GM18498 (cell line): ENCODE results near the gene TGFBR3.

ENCODE experiments used
- ATAC-seq: cut with Tn5 transposase; IDR thresholded peaks from one replicate; pipeline ENCODE4 v1.9.1; 2021; ENCODE audit warnings: mild to moderate bottlenecking, moderate library complexity; ENCODE audit not compliant: unreplicated experiment

The TGFBR3 gene

DNA sequence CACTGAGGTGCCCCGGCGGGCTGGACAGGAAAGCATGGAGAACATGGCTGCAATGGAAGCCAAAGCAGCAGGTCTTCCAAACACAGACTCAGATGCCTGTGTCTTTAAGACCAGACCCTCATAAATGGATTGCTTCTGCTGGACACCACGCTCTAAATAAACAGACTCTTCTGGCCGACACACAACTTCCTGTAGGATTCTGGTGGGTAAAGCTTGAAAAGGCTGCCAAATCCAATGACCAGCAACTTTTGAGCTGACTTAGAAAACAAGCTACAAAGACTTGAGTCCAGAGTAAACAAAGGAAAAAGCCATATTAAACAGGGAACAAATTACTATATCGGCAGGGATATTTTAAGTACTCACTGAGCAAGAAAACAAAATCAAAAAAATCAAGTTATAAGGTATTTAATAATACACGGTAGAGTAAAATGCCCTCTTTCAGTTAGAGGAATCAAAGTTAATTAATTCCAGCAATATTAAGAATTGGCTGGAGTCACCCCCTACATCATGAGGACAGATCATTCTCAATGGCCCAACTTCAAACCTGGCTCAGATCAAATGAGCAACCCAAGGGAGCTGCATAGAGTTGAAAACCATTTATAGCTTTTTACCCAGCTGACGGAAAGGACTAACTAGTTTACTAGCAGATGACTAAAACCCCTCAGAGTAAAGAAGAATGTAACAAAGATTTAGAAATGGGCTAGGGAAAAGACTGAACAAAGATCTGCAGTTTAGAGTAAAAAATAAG, 102.4 kb downstream of the TGFBR3 start:
- no peak for ATAC-seq

DNA sequence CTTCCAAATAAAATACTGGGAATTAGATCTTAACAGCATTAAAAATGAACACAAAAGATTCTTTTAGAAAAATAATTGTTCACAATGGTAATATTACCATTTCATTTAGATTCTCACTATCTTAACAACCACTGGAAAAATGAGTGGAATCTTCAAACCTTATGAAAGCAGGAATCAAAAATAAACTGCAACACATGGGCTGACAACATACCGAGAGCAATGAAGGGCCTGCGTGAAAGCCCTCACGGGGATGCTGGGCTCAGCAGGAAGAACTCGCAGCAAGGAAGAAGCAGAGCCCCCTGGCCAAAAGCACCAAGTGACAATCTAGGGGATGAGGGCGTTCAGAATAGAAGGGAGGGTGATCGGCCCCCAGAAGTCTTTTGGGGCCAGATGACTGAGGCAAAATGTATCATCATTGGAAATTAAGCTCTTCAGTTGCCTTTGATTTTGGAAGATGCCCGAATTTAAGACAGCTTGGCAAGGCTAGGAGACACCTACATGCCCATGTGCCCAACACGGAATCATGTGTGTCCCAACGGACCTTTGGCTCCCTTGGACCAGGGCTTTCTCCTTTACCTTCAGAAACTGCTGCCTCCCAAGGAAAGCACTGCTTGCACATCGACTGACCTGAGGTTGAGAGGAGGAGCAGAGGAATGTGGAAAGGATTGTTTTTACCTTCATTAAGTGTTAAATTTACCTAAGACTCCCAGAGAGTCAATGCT, 103.9 kb downstream of the TGFBR3 start:
- ATAC-seq, result no peak

DNA sequence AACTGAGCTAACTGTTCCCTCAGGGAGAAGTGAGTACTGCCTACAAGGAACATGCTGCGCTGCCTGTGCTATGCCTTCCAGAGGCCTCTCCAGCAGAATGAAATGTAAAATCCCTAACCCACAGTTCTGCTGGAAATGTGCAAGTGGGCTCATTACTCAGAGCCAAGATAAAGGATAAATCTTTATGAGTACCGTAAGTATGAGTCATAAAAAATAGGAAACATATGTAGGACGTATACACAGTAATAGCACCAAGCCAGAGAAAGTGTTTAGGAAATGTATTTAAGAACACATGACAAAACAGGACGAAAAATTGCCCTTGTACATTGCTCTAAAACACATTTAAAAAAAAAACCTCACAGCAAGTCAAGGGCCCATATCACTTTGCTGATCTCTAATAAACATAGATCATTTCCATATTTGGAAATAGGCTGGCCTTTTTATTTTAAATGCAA, 104.6 kb downstream of the TGFBR3 start:
- ATAC-seq, result no peak

- ATAC-seq, result no peak
Measured at GRCh38 chr1:91779548-91780021, 106.4 kb downstream of the TGFBR3 start.

GRCh38 chr1:91778964-91779363, 107.0 kb downstream of the TGFBR3 start:
- no peak for ATAC-seq

DNA sequence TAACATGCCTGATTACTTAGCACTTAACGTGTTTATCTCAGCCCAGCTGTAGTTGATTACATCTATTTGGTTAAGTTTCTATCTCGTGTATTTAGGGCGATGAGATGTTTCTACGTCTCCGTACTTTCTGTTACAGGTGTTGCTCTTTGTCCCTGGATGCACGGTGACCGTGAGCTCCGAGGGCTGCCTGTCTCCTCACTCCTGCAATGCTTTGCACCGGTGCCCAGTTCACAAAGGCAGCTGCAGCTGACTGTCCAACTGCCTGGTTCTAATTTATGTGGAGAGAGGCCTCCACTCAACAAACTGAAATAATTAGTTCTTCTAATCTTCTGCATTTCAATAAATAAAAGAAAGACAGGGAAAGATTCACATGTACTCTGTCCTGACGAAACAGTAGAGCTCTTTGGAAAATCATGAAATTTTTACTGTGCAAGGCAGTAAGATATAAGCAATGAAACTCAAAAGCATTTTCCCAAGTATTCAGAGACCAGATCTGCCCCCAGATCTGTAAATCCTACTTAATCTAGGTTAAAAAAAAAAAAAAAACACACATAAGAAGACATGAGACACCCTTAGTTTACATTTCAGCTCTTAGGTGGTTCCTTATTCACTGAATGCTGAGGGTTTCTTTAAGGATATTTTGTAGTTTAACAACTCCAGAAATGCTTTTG, 108.2 kb downstream of the TGFBR3 start:
- no peak for ATAC-seq

GRCh38 chr1:91777196-91777595, 108.8 kb downstream of the TGFBR3 start:
- ATAC-seq, result no peak

DNA sequence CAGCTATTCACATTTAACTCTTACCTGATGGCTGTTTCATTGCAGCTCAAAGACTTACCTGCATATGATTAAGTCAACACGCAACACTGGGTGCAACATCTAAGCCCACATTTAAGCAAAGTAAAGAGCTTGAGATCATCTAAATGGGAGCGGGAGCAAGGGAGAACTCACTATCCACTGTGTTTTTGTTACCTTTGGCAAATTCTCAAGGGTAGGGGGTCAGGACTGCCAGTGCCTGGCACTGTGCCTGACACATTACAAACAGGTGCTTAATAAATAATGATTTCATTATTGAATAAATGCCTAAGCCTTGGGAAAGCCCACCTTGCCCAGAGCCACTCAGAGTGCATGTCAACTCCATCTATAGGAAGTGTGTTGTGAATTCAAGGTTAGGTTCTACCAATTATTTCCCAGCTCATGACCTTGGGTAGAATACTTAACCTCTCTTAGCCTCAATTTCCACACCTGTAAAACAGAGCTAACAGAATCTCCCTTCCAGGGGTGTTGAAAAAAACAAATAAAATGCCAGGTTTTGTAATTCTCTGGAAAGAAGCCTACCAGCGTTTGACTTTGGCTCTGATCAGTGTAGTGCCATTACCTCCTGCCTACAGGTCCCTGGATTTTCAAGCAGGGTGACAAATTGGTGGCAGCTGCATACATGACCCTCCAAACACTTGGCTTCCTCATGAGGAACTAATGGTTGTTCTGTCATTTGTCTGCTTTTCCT, 109.7 kb downstream of the TGFBR3 start:
- no peak for ATAC-seq

DNA sequence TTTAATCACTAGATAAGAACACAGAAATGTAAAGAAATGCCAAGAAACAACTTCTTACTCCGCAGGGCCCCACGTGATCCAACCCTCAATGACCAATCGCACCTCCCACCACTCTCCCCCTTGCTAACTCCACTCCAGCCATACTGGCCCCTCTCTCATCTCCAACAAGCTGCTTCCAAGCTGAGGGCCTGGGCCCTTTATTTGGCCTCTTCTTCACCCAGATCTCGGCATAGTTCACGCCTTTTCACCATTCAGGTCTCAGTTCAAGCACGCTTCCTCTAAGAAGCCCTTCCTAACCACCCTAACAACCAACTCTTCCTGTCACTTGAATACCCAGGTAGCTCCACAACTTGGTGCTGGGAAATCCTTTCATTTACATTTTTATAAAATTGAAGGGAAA, 110.7 kb downstream of the TGFBR3 start:
- no peak for ATAC-seq

DNA sequence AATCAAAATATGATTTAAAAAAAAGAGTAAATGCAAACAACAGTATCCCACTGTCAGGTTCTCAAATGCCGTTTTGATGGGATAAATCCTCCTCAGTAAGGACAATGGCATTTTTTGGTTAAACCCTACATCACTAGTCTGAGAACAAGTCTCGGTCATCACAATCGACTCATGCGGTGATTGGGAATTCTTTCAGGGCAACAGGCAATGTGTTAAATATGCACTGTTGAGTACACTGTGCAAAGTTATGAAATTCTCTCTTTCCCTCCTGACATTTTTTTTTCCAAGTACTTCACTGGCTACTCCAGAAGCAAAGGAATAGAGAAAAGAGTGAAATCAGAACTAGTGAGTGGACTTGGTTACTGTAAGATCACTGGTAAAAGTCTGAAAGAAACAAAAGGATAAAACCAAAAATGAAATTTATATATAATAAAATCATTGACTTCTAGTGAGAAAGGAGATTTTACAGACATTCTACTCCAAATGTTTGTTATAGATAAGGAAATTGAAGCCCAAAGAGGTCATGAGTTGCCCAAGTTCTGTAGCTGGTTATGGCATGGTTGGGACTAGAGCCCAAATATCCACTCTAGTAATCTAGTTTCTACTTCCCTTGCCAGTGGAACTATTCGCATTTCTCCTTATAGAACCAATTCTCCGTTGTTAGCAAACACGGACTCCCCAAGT, 111.3 kb downstream of the TGFBR3 start:
- ATAC-seq, result no peak

GRCh38 chr1:91771717-91772116, 114.2 kb downstream of the TGFBR3 start:
- ATAC-seq, result no peak

DNA sequence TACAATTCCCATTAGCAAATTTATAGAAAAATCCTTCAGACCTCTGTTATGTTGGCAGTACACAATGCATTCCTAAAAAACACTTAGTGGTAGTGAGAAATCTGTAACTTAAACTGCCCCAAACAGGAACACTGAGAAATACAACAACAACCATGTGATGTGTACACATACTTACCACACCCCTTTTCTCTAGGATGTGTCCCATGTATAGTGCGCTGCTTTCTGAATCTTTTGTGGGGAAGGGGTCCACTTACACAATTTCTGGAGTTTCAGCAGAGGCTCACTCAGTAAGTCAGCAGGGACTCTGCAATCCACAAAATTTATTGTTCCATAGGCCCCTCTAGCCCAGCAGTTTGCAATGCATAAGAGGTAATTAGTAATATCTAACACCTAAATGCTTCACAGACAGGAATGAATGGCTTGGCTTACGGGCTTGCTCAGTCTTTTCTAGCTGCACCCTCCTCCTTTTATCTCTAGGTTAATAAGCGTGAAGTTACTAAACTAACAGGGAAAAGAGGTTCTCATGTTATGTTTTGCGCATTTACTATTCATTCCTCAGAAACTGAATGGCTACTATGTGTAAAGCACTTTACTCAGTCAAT, 115.2 kb downstream of the TGFBR3 start:
- no peak for ATAC-seq

DNA sequence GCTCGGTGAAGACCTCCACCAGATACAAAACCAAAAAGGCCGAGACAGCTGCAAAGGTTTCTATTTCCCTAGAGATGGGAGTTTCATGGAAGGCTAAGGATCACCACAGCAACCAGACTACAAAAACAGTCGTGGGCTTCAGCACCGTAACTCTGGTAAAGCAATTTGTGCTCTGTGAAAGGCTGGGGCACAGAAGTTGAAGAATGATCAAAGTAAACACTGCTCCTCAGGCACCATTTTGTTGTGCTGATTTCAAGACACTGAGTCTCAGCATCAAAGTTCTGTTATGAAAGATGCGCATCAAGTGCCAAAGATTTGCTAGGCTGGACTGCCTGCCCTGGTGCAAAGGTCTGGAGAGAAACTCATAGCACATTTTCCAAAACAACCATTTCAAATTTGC, 116.2 kb downstream of the TGFBR3 start:
- no peak for ATAC-seq

- no peak for ATAC-seq
Measured at GRCh38 chr1:91768786-91769725, 116.9 kb downstream of the TGFBR3 start.

DNA sequence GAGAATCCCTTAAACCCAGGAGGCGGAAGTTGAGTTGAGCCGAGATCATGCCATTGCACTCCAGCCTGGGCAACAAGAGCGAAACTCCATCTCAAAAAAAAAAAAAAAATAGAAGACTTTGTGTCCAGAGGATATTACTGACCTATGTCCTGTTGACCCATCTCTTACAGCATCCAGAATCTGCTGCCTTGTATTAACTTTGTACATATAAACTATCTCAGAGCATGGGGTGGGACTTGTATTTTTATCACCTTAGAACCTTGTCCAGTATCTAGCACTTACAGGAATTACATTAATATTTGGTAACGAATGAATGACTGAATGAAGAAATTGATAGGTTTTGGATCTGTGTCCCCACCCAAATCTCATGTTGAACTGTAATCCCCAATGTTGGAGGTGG, 117.8 kb downstream of the TGFBR3 start:
- no peak for ATAC-seq

- ATAC-seq, result no peak
Measured at GRCh38 chr1:91766883-91767282, 119.1 kb downstream of the TGFBR3 start.

GRCh38 chr1:91765880-91766443, 120.0 kb downstream of the TGFBR3 start:
- ATAC-seq, result no peak

DNA sequence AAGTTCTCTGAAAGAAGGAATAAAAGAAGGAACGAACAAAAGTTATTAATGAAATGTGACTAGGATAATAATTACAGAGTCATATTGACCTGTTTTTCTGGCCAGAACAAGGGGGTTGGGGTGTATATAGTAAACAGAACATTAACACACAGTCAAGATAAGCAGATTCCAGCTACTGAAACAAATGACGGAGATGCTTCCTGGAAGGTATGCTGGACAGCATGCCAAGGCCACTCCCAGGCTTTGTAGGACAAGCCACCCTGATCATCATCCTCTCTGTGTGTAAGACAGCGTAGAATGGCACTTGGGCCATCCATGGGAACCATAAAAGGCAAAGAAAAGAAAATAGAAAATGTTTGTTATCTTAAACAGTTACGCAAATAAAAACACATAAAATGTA, 120.7 kb downstream of the TGFBR3 start:
- ATAC-seq, result no peak
